Measurements from ENCODE around the gene OTUD5. TPM values are rescaled to one million over a fixed set of nuclear protein-coding genes. Genes with fewer than 3 reads are reported as not detected.

The OTUD5 gene
- total and polyA plus RNA-seq, 2 donors (not counting 1 experiment from before 2014, with no cell fraction given) = 33.0 to 46.6 TPM

DNA sequence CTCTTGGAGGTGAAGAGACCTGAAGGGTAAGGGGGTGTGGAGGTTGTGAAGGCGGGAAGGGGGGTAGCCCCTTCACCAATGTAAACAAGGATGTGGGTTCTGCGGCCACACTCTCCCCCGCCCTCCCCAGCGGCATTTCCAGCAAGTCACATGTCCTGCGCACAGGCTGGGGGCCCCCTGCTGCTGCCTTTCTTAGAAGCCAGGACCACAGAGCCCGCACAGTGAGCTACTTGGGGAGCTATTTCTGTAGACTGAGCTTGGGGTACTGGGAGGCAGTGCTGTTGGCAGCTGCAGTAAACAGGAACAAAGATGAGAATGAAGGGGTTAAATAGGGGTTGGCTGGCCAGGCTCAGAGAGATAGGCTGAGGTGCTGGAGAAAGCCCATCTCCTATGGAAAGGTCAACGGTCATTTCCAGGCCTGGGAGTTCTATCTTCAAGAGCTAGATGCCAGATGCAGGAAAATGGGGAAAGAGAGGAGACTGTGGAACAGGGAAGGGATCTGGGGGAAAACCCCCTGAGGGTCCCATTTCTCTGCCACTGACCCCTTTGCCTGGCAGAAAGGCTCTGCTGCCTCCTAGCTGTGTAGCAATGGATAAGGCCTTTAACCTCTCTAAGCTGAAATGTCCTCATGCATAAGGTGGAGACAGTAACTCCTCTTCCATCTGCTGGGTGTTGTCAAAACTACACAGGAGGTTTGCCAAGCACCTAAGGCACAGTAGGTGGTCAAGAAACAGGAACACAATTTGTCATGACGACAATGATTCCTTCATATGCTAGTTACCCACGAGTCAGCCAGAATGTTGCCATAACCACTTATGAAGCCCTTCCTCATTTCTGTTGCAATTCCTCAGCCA lies 20.1 kb downstream of the OTUD5 start:
- Histone ChIP-seq H3K4me2 (ENCODE audit: extremely low read depth, insufficient read depth, low read length) (no peak overlapping the region), H3K4me3 (replicated peaks in 1 of 4; ENCODE audit: control extremely low read depth in 1 of 4, insufficient read depth in 1 of 4, low read depth in 3 of 4, low read length in 4 of 4) (no peak overlapping the region), H4K20me1 (ENCODE audit: control insufficient read depth, extremely low read depth, insufficient read depth, low read length) (no peaks in the 10 kb centered on the region), H3K79me2 (ENCODE audit: control insufficient read depth, insufficient read depth, low read length) (peaks cover 5% of the 10 kb centered on the region), H3K36me3 (ENCODE audit: control insufficient read depth, insufficient read depth, low read length) (peaks cover 2% of the 10 kb centered on the region), H3K9me3 (ENCODE audit: control insufficient read depth, insufficient read depth, low read depth, low read length) (no peaks in the 10 kb centered on the region), H3K27me3 (ENCODE audit: control insufficient read depth, insufficient read depth, low read length) (no peaks in the 10 kb centered on the region), H3K27ac (ENCODE audit: insufficient read depth, low read length) (no peak overlapping the region), H3K4me1 (ENCODE audit: control insufficient read depth, extremely low read depth, insufficient read depth, low read length) (no peaks in the 10 kb centered on the region), H3K9ac (ENCODE audit: insufficient read depth, low read length) (no peak overlapping the region), H2AFZ (ENCODE audit: low read length) (no peak overlapping the region)
- DNase-seq (ENCODE audit: low read depth in 2 of 2) = peak in 1 of 2 donors; percentile 51
- TF ChIP-seq CTCF (conservative IDR thresholded peaks at IDR 0.05 in 1 of 2, IDR thresholded peaks at IDR 0.05 in 1 of 2; ENCODE audit: low read depth in 1 of 2, low read length in 2 of 2) = peak in 1 of 2 donors; percentile 20
- TF ChIP-seq EZH2 (IDR thresholded peaks at IDR 0.05; ENCODE audit: low read length, missing control alignments) = no peak

DNA sequence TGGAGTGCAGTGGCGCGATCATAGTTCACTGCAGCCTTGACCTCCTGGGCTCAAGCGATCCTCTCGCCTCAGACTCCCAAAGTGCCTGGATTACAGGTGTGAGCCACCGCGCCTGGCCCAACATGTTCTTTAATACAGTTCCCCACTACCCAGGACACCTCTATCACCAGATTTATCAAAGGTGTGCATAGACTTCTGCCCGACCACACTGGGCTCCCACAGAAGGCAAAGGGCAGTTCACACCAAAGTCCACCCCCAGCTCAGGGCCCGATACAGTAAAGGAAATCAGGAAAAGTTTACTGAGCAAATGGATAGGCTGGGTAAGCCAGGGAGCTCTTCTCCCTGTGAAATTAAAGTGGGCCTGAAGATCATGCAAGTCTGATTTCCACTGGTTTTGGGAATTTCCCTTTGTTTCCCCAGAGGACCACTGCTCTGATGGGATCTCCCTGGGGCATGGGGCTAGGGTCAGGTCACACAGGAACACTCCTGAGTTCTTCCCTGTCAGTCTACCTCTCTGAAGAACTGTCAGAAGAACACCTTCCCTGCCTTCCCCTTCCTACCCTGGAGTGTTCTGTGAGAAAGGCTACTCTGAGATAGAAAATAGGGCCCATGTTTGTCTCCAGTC lies 20.9 kb downstream of the OTUD5 start:
- peaks cover 5% of the 10 kb centered on the region for H3K79me2 ChIP-seq (ENCODE audit: control insufficient read depth, insufficient read depth, low read length)
- no peaks in the 10 kb centered on the region for H4K20me1 ChIP-seq (ENCODE audit: control insufficient read depth, extremely low read depth, insufficient read depth, low read length)
- no peak overlapping the region for H3K4me3 ChIP-seq (replicated peaks in 1 of 4; ENCODE audit: control extremely low read depth in 1 of 4, insufficient read depth in 1 of 4, low read depth in 3 of 4, low read length in 4 of 4)
- no peak for DNase-seq (ENCODE audit: low read depth in 2 of 2)
- H3K27ac ChIP-seq (ENCODE audit: insufficient read depth, low read length) = no peak overlapping the region
- H3K27me3 ChIP-seq (ENCODE audit: control insufficient read depth, insufficient read depth, low read length) = no peaks in the 10 kb centered on the region
- no peak overlapping the region for H3K9ac ChIP-seq (ENCODE audit: insufficient read depth, low read length)
- TF ChIP-seq CTCF (conservative IDR thresholded peaks at IDR 0.05 in 1 of 2, IDR thresholded peaks at IDR 0.05 in 1 of 2; ENCODE audit: low read depth in 1 of 2, low read length in 2 of 2) = no peak
- no peak for TF ChIP-seq EZH2 (IDR thresholded peaks at IDR 0.05; ENCODE audit: low read length, missing control alignments)
- no peak overlapping the region for H2AFZ ChIP-seq (ENCODE audit: low read length)
- peaks cover 2% of the 10 kb centered on the region for H3K36me3 ChIP-seq (ENCODE audit: control insufficient read depth, insufficient read depth, low read length)
- H3K9me3 ChIP-seq (ENCODE audit: control insufficient read depth, insufficient read depth, low read depth, low read length) = no peaks in the 10 kb centered on the region
- H3K4me2 ChIP-seq (ENCODE audit: extremely low read depth, insufficient read depth, low read length) = no peak overlapping the region
- no peaks in the 10 kb centered on the region for H3K4me1 ChIP-seq (ENCODE audit: control insufficient read depth, extremely low read depth, insufficient read depth, low read length)

GRCh38 chrX:48935301-48935670 lies 22.1 kb downstream of the OTUD5 start:
- DNase-seq (ENCODE audit: low read depth in 2 of 2) = no peak
- no peak overlapping the region for H3K27ac ChIP-seq (ENCODE audit: insufficient read depth, low read length)
- no peaks in the 10 kb centered on the region for H3K9me3 ChIP-seq (ENCODE audit: control insufficient read depth, insufficient read depth, low read depth, low read length)
- no peak overlapping the region for H3K4me3 ChIP-seq (replicated peaks in 1 of 4; ENCODE audit: control extremely low read depth in 1 of 4, insufficient read depth in 1 of 4, low read depth in 3 of 4, low read length in 4 of 4)
- peaks cover 5% of the 10 kb centered on the region for H3K79me2 ChIP-seq (ENCODE audit: control insufficient read depth, insufficient read depth, low read length)
- H3K9ac ChIP-seq (ENCODE audit: insufficient read depth, low read length) = no peak overlapping the region
- no peaks in the 10 kb centered on the region for H4K20me1 ChIP-seq (ENCODE audit: control insufficient read depth, extremely low read depth, insufficient read depth, low read length)
- H2AFZ ChIP-seq (ENCODE audit: low read length) = no peak overlapping the region
- no peak for TF ChIP-seq EZH2 (IDR thresholded peaks at IDR 0.05; ENCODE audit: low read length, missing control alignments)
- no peak for TF ChIP-seq CTCF (conservative IDR thresholded peaks at IDR 0.05 in 1 of 2, IDR thresholded peaks at IDR 0.05 in 1 of 2; ENCODE audit: low read depth in 1 of 2, low read length in 2 of 2)
- no peaks in the 10 kb centered on the region for H3K4me1 ChIP-seq (ENCODE audit: control insufficient read depth, extremely low read depth, insufficient read depth, low read length)
- H3K4me2 ChIP-seq (ENCODE audit: extremely low read depth, insufficient read depth, low read length) = no peak overlapping the region
- H3K36me3 ChIP-seq (ENCODE audit: control insufficient read depth, insufficient read depth, low read length) = peaks cover 2% of the 10 kb centered on the region
- no peaks in the 10 kb centered on the region for H3K27me3 ChIP-seq (ENCODE audit: control insufficient read depth, insufficient read depth, low read length)
